Neural crest cell (in vitro differentiated cells): ENCODE measurements around the gene COX4I2. TPM values are rescaled to one million over a fixed set of nuclear protein-coding genes. Genes with fewer than 3 reads are reported as not detected.
"Not testable (repeated sequence)": the region's sequence is repeated elsewhere in the genome, so short reads cannot be mapped to it uniquely, and the experiment has no call there.

Source experiments
- DNase-seq: peaks from one replicate; pipeline ENCODE4 v3.0.0; 2021; ENCODE audit warnings: low read depth, mixed read lengths, low spot score
- H3K27ac Mint-ChIP-seq: one replicate; pipeline ENCODE4 v1.8.0; 2021; ENCODE audit warnings: mild to moderate bottlenecking, mixed read lengths; ENCODE audit not compliant: unreplicated experiment
- H3K27me3 Mint-ChIP-seq: 2 replicates; pipeline ENCODE4 v1.8.0; 2021; ENCODE audit warnings: low read depth, mild to moderate bottlenecking, mixed read lengths
- H3K36me3 Mint-ChIP-seq: 2 replicates; pipeline ENCODE4 v1.8.0; 2021; ENCODE audit warnings: low read depth, mild to moderate bottlenecking, mixed read lengths
- H3K4me1 Mint-ChIP-seq: 2 replicates; pipeline ENCODE4 v1.8.0; 2021; ENCODE audit warnings: mixed read lengths
- H3K4me3 Mint-ChIP-seq: one replicate; pipeline ENCODE4 v1.8.0; 2021; ENCODE audit warnings: mild to moderate bottlenecking, mixed read lengths
- H3K9me3 Mint-ChIP-seq: 2 replicates; pipeline ENCODE4 v1.8.0; 2021; ENCODE audit warnings: mixed read lengths
- CTCF ChIP-seq: fragments of 200-600 bp; sonication (generic); conservative IDR thresholded peaks from 2 replicates; pipeline ENCODE4 v1.5.0; 2021; ENCODE audit warnings: antibody characterized with exemption, mild to moderate bottlenecking
- total RNA-seq: library from RNA; stranded (reverse); gene quantifications from 2 replicates; pipeline ENCODE4 v1.2.1, GENCODE V29; 2021

Gene COX4I2
- total RNA-seq, 1 donor from 2014 or later: not detected

- no peaks in the 10 kb centered on the region for H3K9me3 Mint-ChIP-seq
- TF ChIP-seq CTCF: no peak
- H3K36me3 Mint-ChIP-seq: no peaks in the 10 kb centered on the region
- DNase-seq: no peak
- peak overlapping the region; percentile 64 for H3K27ac Mint-ChIP-seq
- peak overlapping the region; percentile 68 for H3K4me3 Mint-ChIP-seq
- peaks cover 29% of the 10 kb centered on the region for H3K4me1 Mint-ChIP-seq
- no peaks in the 10 kb centered on the region for H3K27me3 Mint-ChIP-seq
These were observed 42.4 kb upstream of the COX4I2 start for GRCh38 chr20:31595380-31595653.

GRCh38 chr20:31595654-31596411, 41.9 kb upstream of the COX4I2 start:
- Mint-ChIP-seq H3K27me3 (no peaks in the 10 kb centered on the region), H3K4me3 (peak overlapping the region; percentile 68), H3K27ac (peak overlapping the region; percentile 64), H3K4me1 (peaks cover 26% of the 10 kb centered on the region), H3K36me3 (no peaks in the 10 kb centered on the region), H3K9me3 (no peaks in the 10 kb centered on the region)
- DNase-seq: peak; percentile 68
- TF ChIP-seq CTCF: no peak

DNA sequence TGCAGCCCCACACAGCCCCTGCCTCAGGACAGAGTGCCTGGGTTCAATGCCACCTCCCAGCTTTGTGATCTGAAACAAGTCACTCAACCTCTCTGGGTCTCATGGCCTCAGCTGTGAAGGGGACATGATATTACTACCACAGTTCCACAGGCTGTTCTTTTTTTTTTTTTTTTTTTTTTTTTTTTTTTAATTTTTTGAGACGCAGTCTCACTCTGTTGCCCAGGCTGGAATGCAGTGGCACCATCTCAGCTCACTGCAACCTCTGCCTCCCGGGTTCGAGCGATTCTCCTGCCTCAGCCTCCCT, 41.3 kb upstream of the COX4I2 start:
- not testable (repeated sequence) for H3K27me3 Mint-ChIP-seq, H3K4me3 Mint-ChIP-seq, DNase-seq, H3K36me3 Mint-ChIP-seq, H3K9me3 Mint-ChIP-seq
- peaks cover 21% of the 10 kb centered on the region for H3K4me1 Mint-ChIP-seq
- H3K27ac Mint-ChIP-seq: peak overlapping the region; percentile 64

GRCh38 chr20:31596831-31597480, 40.8 kb upstream of the COX4I2 start:
- no peak overlapping the region for H3K4me3 Mint-ChIP-seq
- no peaks in the 10 kb centered on the region for H3K9me3 Mint-ChIP-seq
- no peaks in the 10 kb centered on the region for H3K36me3 Mint-ChIP-seq
- H3K27ac Mint-ChIP-seq: no peak overlapping the region
- peak; percentile 15 for TF ChIP-seq CTCF
- peaks cover 21% of the 10 kb centered on the region for H3K4me1 Mint-ChIP-seq
- H3K27me3 Mint-ChIP-seq: no peaks in the 10 kb centered on the region
- DNase-seq: no peak

- H3K36me3 Mint-ChIP-seq: no peaks in the 10 kb centered on the region
- DNase-seq: no peak
- no peak for TF ChIP-seq CTCF
- H3K4me3 Mint-ChIP-seq: peak overlapping the region; percentile 41
- H3K27me3 Mint-ChIP-seq: no peaks in the 10 kb centered on the region
- no peaks in the 10 kb centered on the region for H3K9me3 Mint-ChIP-seq
- peaks cover 21% of the 10 kb centered on the region for H3K4me1 Mint-ChIP-seq
- H3K27ac Mint-ChIP-seq: no peak overlapping the region
These were observed 40.2 kb upstream of the COX4I2 start for GRCh38 chr20:31597481-31597855.

- Mint-ChIP-seq H3K36me3 (no peaks in the 10 kb centered on the region), H3K9me3 (no peaks in the 10 kb centered on the region), H3K27ac (no peak overlapping the region), H3K27me3 (peaks cover 36% of the 10 kb centered on the region), H3K4me1 (peaks cover 39% of the 10 kb centered on the region), H3K4me3 (peak overlapping the region; percentile 81)
- no peak for TF ChIP-seq CTCF
- no peak for DNase-seq
These were observed 35.3 kb upstream of the COX4I2 start for GRCh38 chr20:31602431-31602778.
